Prostate gland (tissue), 2 donors: ENCODE results near the gene SPATA31E1. TPM values are rescaled to one million over a fixed set of nuclear protein-coding genes. Genes with fewer than 3 reads are reported as not detected.

ENCODE experiments used
- DNase-seq: peaks from one replicate; pipeline ENCODE4 v3.0.0-alpha.2; 2019; ENCODE audit warnings: low spot score
- H3K27ac ChIP-seq, 2 donors: fragments of 200-600 bp; sonication (generic); 2 replicates each; pipeline ENCODE4 v1.5.1; 2017 to 2019
- H3K27me3 ChIP-seq: fragments of 200-600 bp; sonication (generic); replicated peaks from 2 replicates; pipeline ENCODE4 v1.5.1; 2019; ENCODE audit not compliant: insufficient read depth
- H3K36me3 ChIP-seq, 2 donors: fragments of 200-600 bp; sonication (generic); 1 replicate in 1 of 2; 2 replicates in 1 of 2; pipeline versions ENCODE4 v1.5.1 to v1.8.1; 2017 to 2019
- H3K4me1 ChIP-seq: fragments of 200-600 bp; sonication (generic); replicated peaks from 2 replicates; pipeline ENCODE4 v1.5.1; 2019
- H3K4me3 ChIP-seq, 2 donors: fragments of 200-600 bp; sonication (generic); 2 replicates each; pipeline ENCODE4 v1.5.1; 2017 to 2019
- H3K9me3 ChIP-seq: fragments of 200-600 bp; sonication (generic); 2 replicates; pipeline ENCODE4 v1.5.1; 2017
- POLR2A ChIP-seq: fragments of 450-650 bp; IDR thresholded peaks from one replicate; pipeline ENCODE4 v1.6.1; 2016; ENCODE audit warnings: antibody characterized with exemption, mild to moderate bottlenecking
- POLR2AphosphoS5 ChIP-seq: sonication (generic); formaldehyde crosslinking; IDR thresholded peaks from one replicate; pipeline ENCODE4 v1.6.1; 2017; ENCODE audit warnings: antibody characterized with exemption
- WGBS: methylation state at CpG from one replicate; pipeline ENCODE4 v1.1.5; 2018; 5-methylcytosine and 5-hydroxymethylcytosine counted together
- intact Hi-C: fragments of 100-400 bp; cut with DNase I; formaldehyde crosslinking; loops from one replicate; pipeline ENCODE4 v1.14.2; 2022
- total RNA-seq, 2 donors: library from RNA; depleted of rRNA; stranded (reverse); fragments of >200 nt; gene quantifications; one replicate each; pipeline ENCODE4 v1.1.0, GENCODE V29; 2016
- TF ChIP-seq, protein P1 (sequence below), 4 experiments: fragments of 200-600 bp in 2 of 4; fragments of 450-650 bp in 2 of 4; sonication (generic) in 2 of 4; IDR thresholded peaks; 1 replicate in 3 of 4; 2 replicates in 1 of 4; pipeline ENCODE4 v1.5.1; 2016 to 2019; ENCODE audit warnings: antibody characterized with exemption in 4 of 4, mild to moderate bottlenecking in 2 of 4, moderate library complexity in 2 of 4

The SPATA31E1 gene
- total RNA-seq, 2 donors from 2014 or later = 0.68 TPM; not detected in 1

DNA sequence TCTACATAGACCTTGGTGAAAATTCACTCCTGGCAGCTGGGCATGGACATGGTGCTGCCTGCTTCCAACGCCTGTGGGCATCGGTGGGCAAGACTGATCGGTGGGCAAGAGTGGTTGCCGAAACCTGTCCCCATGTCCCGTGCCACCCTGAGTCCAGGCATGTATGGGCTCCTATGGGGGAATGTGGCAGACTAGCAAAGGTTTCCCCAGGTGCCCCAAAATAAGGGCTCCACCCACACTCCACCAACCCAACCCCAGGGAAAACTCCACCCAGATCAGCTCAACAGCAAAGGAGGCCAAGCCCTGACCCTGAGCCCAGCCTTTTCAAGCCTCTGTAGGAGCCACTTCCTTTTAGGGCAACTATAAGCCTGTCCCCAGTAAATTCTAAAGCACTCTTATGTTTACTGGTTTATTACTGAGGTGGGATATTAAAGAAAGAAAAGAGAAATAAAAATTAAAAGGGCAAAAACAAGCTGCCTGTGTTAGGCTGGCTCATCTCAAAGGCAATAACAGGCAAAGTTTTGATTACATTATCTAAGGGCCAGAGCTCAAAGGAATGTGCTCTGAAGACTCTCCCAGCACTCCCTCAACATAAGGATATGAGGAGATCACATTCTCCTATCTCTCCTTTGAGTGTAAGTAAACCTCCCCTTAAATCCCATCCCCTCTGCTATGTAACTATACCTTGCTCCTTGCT is 8.9 kb upstream of the SPATA31E1 start:
- WGBS = 90% methylated on average over 5 of the region's 5 CpGs
- H3K27me3 ChIP-seq = no peaks in the 10 kb centered on the region
- DNase-seq = no peak
- intact Hi-C loops = no loop called here
- TF ChIP-seq, protein P1, sequence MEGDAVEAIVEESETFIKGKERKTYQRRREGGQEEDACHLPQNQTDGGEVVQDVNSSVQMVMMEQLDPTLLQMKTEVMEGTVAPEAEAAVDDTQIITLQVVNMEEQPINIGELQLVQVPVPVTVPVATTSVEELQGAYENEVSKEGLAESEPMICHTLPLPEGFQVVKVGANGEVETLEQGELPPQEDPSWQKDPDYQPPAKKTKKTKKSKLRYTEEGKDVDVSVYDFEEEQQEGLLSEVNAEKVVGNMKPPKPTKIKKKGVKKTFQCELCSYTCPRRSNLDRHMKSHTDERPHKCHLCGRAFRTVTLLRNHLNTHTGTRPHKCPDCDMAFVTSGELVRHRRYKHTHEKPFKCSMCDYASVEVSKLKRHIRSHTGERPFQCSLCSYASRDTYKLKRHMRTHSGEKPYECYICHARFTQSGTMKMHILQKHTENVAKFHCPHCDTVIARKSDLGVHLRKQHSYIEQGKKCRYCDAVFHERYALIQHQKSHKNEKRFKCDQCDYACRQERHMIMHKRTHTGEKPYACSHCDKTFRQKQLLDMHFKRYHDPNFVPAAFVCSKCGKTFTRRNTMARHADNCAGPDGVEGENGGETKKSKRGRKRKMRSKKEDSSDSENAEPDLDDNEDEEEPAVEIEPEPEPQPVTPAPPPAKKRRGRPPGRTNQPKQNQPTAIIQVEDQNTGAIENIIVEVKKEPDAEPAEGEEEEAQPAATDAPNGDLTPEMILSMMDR (IDR thresholded peaks at IDR 0.05) = no peak
- TF ChIP-seq POLR2AphosphoS5 (no peak), POLR2A (no peak)
- no peaks in the 10 kb centered on the region for H3K36me3 ChIP-seq
- no peak overlapping the region for H3K4me3 ChIP-seq
- no peak overlapping the region for H3K27ac ChIP-seq
- no peaks in the 10 kb centered on the region for H3K4me1 ChIP-seq
- no peaks in the 10 kb centered on the region for H3K9me3 ChIP-seq

GRCh38 chr9:87874304-87874623 is 8.4 kb upstream of the SPATA31E1 start:
- TF ChIP-seq, protein P1 (IDR thresholded peaks at IDR 0.05) = no peak
- TF ChIP-seq POLR2A = no peak
- TF ChIP-seq POLR2AphosphoS5 = no peak
- no peak for DNase-seq
- intact Hi-C loops = no loop called here
- WGBS = 48% methylated on average over 7 of the region's 7 CpGs
- H3K4me3 ChIP-seq = no peak overlapping the region
- H3K4me1 ChIP-seq = no peaks in the 10 kb centered on the region
- H3K36me3 ChIP-seq = no peaks in the 10 kb centered on the region
- H3K27me3 ChIP-seq = no peaks in the 10 kb centered on the region
- H3K27ac ChIP-seq = no peak overlapping the region
- H3K9me3 ChIP-seq = no peaks in the 10 kb centered on the region

DNA sequence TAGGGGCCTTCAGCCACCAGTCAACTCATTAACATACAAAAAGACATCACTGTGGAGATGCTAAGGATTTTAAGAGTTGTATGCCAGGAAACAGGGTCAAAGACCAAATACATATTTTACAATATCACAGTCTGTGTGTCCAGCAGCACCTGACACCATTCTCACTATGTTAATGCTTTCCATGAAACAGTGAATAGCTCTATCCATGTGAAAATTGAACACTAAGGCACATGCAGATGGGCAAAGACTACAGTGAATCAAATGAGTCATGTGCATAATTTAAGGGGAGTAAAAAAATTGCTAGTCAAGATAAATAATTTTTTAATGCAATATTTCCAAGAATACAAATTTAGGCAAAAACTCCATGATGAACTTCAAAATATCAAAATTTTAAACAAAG is 7.6 kb upstream of the SPATA31E1 start:
- no peak overlapping the region for H3K27ac ChIP-seq
- no peaks in the 10 kb centered on the region for H3K4me1 ChIP-seq
- intact Hi-C loops = no loop called here
- no peaks in the 10 kb centered on the region for H3K36me3 ChIP-seq
- DNase-seq = no peak
- H3K9me3 ChIP-seq = no peaks in the 10 kb centered on the region
- TF ChIP-seq, protein P1 (IDR thresholded peaks at IDR 0.05) = no peak
- TF ChIP-seq POLR2AphosphoS5 (no peak), POLR2A (no peak)
- no peak overlapping the region for H3K4me3 ChIP-seq
- H3K27me3 ChIP-seq = no peaks in the 10 kb centered on the region

- no peaks in the 10 kb centered on the region for H3K9me3 ChIP-seq
- no peak overlapping the region for H3K4me3 ChIP-seq
- intact Hi-C loops = no loop called here
- WGBS = 73% methylated on average over 5 of the region's 5 CpGs
- TF ChIP-seq POLR2A = no peak
- TF ChIP-seq, protein P1 (IDR thresholded peaks at IDR 0.05) = no peak
- no peak for TF ChIP-seq POLR2AphosphoS5
- H3K27ac ChIP-seq = no peak overlapping the region
- H3K4me1 ChIP-seq = no peaks in the 10 kb centered on the region
- no peaks in the 10 kb centered on the region for H3K27me3 ChIP-seq
- H3K36me3 ChIP-seq = no peaks in the 10 kb centered on the region
- DNase-seq = peak; percentile 1
Measured at GRCh38 chr9:87875831-87876545, 6.7 kb upstream of the SPATA31E1 start.

DNA sequence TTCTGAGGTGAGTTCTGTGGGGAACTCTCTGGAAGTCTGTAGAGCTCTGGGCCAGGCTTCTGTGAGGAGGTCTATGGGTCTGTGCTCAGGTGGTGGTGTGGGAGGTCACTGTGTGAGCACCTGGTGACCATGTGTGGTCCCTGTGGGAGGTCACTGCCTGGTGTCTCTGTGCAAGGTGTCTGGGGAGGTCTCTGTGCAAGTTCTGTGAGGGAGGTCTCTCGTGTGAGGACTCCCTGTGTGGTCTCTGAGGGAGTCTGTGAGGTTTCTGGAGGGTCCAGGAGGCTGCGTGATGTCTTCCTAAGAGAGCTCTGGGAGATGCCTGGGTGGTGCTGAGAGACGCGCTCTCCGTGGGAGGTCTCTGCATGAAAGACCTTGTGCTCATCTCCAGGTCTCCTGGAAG is 6.0 kb upstream of the SPATA31E1 start:
- peak; percentile 2 for DNase-seq
- H3K27ac ChIP-seq = no peak overlapping the region
- no peaks in the 10 kb centered on the region for H3K27me3 ChIP-seq
- H3K4me1 ChIP-seq = no peaks in the 10 kb centered on the region
- WGBS = 93% methylated on average over 5 of the region's 5 CpGs
- H3K9me3 ChIP-seq = no peaks in the 10 kb centered on the region
- TF ChIP-seq POLR2AphosphoS5 (no peak), POLR2A (no peak)
- TF ChIP-seq, protein P1 (IDR thresholded peaks at IDR 0.05) = no peak
- intact Hi-C loops = no loop called here
- H3K36me3 ChIP-seq = no peaks in the 10 kb centered on the region
- H3K4me3 ChIP-seq = no peak overlapping the region
